Colonic mucosa (tissue), 4 donors: ENCODE measurements around the gene AP4S1. TPM values are rescaled to one million over a fixed set of nuclear protein-coding genes. Genes with fewer than 3 reads are reported as not detected.

Source experiments
- DNase-seq: peaks from one replicate; pipeline ENCODE4 v3.0.0-alpha.2; 2020
- H3K27ac ChIP-seq: fragments of 200-600 bp; one replicate; pipeline ENCODE4 v1.8.0; 2021
- H3K27me3 ChIP-seq: fragments of 200-600 bp; one replicate; pipeline ENCODE4 v1.8.0; 2021
- H3K36me3 ChIP-seq: fragments of 200-600 bp; one replicate; pipeline ENCODE4 v1.8.0; 2021
- H3K4me1 ChIP-seq: fragments of 200-600 bp; one replicate; pipeline ENCODE4 v1.8.0; 2021; ENCODE audit warnings: mild to moderate bottlenecking
- H3K4me3 ChIP-seq: fragments of 200-600 bp; one replicate; pipeline ENCODE4 v1.8.0; 2021
- H3K9ac ChIP-seq, 2 donors: one replicate each; pipeline ENCODE4 v1.7.0; 2013; ENCODE audit warnings: control low read depth in 2 of 2, low read depth in 2 of 2, low read length in 2 of 2
- H3K9me3 ChIP-seq: fragments of 200-600 bp; one replicate; pipeline ENCODE4 v1.8.0; 2021
- CTCF ChIP-seq: fragments of 200-600 bp; IDR thresholded peaks from one replicate; pipeline ENCODE4 v1.8.0; 2022; ENCODE audit warnings: antibody characterized with exemption, mild to moderate bottlenecking
- intact Hi-C: fragments of 100-400 bp; cut with DNase I; formaldehyde crosslinking; loops from one replicate; pipeline ENCODE4 v1.14.1; 2022
- total RNA-seq, 2 donors: library from RNA; stranded (reverse); fragmentation: NEBNext Ultra II Directional in 1 of 2; extraction: Animal tissue kit (Norgen Biotek cat#: 25700) in 1 of 2; gene quantifications; one replicate each; pipeline ENCODE4 v1.2.1, GENCODE V29; 2021
- donor health status: healthy.
- donor health status: DM: no; HTN: no; CAD: no.
- donor health status: DM: no; HTN: no; CAD: no.

The AP4S1 gene
- total RNA-seq, 2 donors from 2014 or later = 3.3 to 4.9 TPM

- intact Hi-C loops = no loop called here
- H3K9me3 ChIP-seq = no peaks in the 10 kb centered on the region
- H3K4me3 ChIP-seq = no peak overlapping the region
- peaks cover 11% of the 10 kb centered on the region for H3K4me1 ChIP-seq
- DNase-seq = no peak
- no peaks in the 10 kb centered on the region for H3K36me3 ChIP-seq
- H3K27ac ChIP-seq = no peak overlapping the region
- H3K27me3 ChIP-seq = no peaks in the 10 kb centered on the region
- no peak for TF ChIP-seq CTCF
- H3K9ac ChIP-seq = no peak overlapping the region
Measured at GRCh38 chr14:31021576-31021949, 3.9 kb upstream of the AP4S1 start.

GRCh38 chr14:31022386-31022785, 3.1 kb upstream of the AP4S1 start:
- H3K9me3 ChIP-seq = no peaks in the 10 kb centered on the region
- H3K4me1 ChIP-seq = peaks cover 11% of the 10 kb centered on the region
- no peak for TF ChIP-seq CTCF
- H3K27ac ChIP-seq = no peak overlapping the region
- no peak for DNase-seq
- no peak overlapping the region for H3K4me3 ChIP-seq
- intact Hi-C loops = no loop called here
- no peaks in the 10 kb centered on the region for H3K36me3 ChIP-seq
- H3K9ac ChIP-seq = no peak overlapping the region
- no peaks in the 10 kb centered on the region for H3K27me3 ChIP-seq

- intact Hi-C loops = no loop called here
- no peaks in the 10 kb centered on the region for H3K27me3 ChIP-seq
- peaks cover 11% of the 10 kb centered on the region for H3K4me1 ChIP-seq
- peak overlapping the region; percentile 95 for H3K27ac ChIP-seq
- H3K4me3 ChIP-seq = peak overlapping the region; percentile 96
- no peak for DNase-seq
- no peaks in the 10 kb centered on the region for H3K36me3 ChIP-seq
- H3K9me3 ChIP-seq = no peaks in the 10 kb centered on the region
- TF ChIP-seq CTCF = no peak
- H3K9ac ChIP-seq = peak overlapping the region in 1 of 2 donors; percentile 95
Measured at GRCh38 chr14:31024010-31024480, 1.4 kb upstream of the AP4S1 start.

- no peaks in the 10 kb centered on the region for H3K36me3 ChIP-seq
- no peaks in the 10 kb centered on the region for H3K9me3 ChIP-seq
- peak overlapping the region; percentile 96 for H3K4me3 ChIP-seq
- TF ChIP-seq CTCF = no peak
- peaks cover 11% of the 10 kb centered on the region for H3K4me1 ChIP-seq
- no peaks in the 10 kb centered on the region for H3K27me3 ChIP-seq
- peak overlapping the region; percentile 80 to 95 for H3K9ac ChIP-seq
- H3K27ac ChIP-seq = peak overlapping the region; percentile 95
- DNase-seq = no peak
- intact Hi-C loops = no loop called here
Measured at GRCh38 chr14:31024577-31025366, 677 bp upstream of the AP4S1 start.

GRCh38 chr14:31026077-31026449, 614 bp downstream of the AP4S1 start, which contains the start of gene STRN3:
STRN3 (minus strand) TSS chr14:31026379; CDS start chr14:31026185, 194 bp downstream.
- Histone ChIP-seq H3K27ac (peak within 1 kb of the TSS; percentile 95), H3K9me3 (no peaks in the 10 kb centered on the region), H3K4me1 (peaks cover 11% of the 10 kb centered on the region), H3K4me3 (peak within 1 kb of the TSS; percentile 96), H3K27me3 (no peaks in the 10 kb centered on the region), H3K9ac (peak within 1 kb of the TSS; percentile 86 to 95), H3K36me3 (no peaks in the 10 kb centered on the region)
- no peak for DNase-seq
- intact Hi-C loops = no loop called here
- TF ChIP-seq CTCF = no peak
